SHP77 treated with DMSO at 0.1 percent for 48 hours (cell line): ENCODE data around the gene BHLHE23.

Experiments
- DNase-seq: peaks from one replicate; lab custom pipeline; 2025; lab: John Stamatoyannopoulos, UW

Gene BHLHE23

GRCh38 chr20:63025534-63026331 is 19.0 kb upstream of the BHLHE23 start:
- DNase-seq: peak; percentile 58

DNA sequence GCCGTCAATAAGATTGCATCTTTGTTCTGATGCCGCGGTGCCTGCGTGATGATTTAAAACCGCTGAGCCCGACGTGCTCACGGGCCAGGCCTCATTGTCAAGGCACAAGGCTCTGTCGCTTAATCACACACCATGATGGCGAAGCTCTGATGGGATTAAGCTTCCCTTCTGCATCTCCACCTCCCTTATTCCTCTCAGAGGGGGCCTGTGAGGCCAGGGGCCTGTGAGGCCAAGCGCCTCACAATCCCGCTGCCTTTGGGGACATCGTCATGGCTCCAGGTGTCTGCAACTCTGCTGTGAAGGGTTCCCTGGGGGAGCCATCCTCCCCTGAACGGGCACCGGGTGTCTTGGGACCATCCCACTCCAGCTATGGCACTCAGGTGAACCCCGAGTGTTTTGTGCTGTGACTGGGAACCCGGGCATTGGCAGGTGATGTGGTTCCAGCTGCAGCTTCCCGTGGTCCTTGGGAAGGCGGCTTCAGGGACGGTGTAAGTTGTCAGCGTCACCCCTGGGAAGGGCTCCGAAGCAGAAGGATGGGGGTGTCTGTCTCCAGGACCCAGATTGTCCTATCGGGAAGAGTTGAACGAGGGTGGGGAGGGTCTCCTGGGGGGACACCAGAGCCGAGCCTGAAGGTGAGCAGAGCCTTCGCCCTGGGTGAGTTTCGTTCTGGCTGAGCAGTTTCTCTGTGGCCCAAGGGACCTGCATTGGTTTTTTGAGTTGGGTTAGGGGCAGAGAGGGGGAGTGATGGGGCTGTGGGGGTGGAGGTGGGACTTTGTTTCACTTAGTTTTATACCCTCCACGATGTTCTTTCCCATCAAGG is 18.0 kb upstream of the BHLHE23 start:
- no peak for DNase-seq

DNA sequence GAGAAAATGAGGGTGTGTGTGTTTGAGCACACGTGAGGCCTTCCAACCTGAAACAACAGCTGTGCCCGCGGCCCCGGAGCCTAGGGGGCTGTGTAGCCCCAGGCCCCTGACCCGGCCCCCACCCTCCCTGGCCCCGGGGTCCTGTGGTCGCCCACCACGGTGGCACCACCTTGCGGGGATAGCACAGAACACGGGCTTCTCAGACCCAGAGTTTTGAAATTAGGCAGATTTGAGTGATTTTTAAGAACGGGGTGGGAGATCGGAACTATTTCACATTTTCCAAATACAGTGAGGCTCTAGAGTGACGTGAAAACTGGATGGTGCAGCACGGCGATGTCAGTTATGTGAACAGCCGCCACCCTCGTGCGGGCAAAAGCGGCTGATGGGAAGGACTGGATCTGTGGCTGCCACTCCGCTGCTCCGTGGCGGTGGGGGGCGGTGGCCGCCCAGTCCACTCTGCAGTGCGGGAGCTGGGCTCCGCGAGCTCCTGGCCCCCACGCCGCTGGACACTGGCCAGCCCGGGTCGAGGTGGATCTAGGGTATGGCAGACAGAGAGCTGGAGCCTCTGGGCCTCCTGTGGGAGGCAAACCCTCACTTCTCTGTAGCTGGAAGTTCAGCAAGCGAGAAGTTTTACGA is 17.3 kb upstream of the BHLHE23 start:
- DNase-seq: no peak

GRCh38 chr20:63023071-63023935 is 16.5 kb upstream of the BHLHE23 start:
- DNase-seq: no peak

DNA sequence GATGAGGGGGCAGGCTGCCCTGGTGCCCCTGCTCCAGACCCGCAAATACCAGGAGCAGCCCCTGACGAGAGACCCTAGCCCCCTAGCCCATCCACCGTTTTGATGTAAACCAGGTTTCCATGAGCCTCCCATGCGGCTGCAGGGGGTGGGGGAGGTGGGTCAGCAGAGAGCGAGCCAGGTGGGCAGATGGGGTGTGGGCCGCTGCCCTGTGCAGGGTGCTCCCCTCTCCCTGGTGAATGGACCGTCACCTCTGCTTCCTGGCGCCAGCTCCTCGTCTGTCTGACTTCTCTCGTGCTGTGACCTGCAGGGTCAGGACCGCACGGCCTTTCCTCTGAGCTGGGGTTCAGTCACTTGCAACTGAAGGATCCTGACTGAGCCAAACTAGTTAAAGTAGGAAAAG is 15.7 kb upstream of the BHLHE23 start:
- no peak for DNase-seq

DNA sequence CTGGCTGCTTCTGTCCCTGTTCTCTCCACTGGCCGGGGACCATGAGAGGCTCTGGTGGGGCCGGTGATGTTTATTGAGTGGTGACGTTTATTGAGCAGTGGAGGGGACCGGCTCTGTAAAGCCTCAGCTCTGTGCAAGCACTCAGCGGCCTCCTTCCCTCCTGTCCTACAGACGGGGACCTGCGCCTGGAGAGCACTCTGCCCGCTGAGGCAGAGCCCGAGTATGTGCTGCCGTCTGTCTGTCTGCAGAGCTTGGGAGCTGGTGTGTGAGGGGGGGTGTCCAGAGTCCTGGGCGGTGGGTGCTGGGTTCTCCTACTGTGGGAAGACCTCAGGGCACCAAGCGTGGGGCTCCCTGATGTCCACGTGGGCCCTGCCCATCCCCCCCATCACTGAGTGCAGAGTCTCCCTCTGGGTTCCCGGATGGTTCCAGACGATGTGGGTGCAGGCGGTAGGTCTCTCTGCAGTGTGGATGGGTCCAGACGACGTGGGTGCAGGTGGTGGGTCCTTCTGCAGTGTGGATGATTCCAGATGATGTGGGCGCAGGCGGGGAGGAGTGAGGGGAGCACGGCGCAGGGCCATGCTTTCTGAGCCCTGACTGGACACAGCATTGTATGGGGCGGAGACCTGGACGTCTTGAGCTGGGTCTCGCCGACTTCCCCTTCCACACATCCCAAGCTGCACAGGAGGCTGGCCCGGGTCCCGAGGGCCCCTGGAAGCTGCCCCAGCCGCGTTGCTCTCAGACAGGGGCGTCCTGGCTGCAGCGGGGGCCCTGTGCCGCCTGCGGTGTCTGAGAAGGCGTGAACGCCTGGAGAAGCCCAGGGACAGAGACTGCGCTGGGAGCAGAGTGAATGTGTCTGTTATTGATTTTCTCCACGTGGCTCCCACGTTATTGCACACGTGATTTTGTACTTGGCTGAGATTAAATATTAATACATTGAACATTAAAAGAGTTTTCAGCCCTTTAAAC is 14.9 kb upstream of the BHLHE23 start:
- no peak for DNase-seq

DNA sequence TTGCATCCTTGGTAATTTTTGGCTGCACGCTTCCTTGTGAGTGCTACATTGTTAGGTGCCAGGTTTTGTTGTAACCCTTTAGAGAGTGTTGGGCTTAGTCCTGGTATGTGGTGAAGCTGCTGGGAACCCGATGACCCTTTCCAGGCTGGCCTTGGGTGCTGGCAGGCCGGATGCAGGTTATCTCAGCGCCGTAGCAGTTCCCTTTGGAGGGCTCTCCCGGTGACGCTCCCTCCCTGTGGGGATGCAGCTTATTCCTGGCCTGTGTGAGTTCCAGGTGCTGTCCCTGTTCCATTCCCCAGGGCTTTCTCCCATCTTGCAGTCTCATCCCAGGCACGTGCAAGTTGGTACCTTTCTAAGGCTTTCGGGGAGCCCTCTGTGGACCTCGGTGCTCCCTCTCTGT is 13.9 kb upstream of the BHLHE23 start:
- DNase-seq: no peak

GRCh38 chr20:63017826-63018411 is 11.2 kb upstream of the BHLHE23 start:
- DNase-seq: no peak

- no peak for DNase-seq
Measured at GRCh38 chr20:63017076-63017825, 10.5 kb upstream of the BHLHE23 start.

DNA sequence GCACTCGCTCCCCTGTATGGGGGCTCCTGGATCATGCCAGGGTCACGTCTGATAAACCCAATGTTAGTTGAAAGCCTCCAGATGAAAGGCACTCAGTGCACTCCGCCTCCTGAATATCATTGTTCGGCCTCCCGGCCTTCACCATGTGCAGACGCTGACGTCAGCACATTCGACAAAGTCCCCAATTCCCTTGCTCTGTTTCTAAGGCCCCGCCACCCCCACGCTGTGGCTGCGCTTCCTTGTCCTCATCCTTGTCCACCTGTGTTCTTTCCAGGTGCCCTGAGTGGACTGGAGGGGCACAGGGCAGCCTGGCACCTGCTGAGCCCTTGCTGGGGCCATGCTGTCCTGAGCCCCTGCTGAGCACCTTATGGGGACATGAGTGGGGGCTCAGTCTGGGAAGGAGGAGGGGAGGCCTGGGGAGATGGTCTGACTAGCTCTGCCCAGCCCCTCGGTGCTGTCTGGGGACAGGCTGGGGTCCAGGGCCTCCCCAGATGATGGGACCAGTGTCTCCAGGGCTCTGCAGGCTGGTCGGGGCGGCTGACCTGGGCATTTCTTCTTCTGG is 9.8 kb upstream of the BHLHE23 start:
- DNase-seq: no peak

DNA sequence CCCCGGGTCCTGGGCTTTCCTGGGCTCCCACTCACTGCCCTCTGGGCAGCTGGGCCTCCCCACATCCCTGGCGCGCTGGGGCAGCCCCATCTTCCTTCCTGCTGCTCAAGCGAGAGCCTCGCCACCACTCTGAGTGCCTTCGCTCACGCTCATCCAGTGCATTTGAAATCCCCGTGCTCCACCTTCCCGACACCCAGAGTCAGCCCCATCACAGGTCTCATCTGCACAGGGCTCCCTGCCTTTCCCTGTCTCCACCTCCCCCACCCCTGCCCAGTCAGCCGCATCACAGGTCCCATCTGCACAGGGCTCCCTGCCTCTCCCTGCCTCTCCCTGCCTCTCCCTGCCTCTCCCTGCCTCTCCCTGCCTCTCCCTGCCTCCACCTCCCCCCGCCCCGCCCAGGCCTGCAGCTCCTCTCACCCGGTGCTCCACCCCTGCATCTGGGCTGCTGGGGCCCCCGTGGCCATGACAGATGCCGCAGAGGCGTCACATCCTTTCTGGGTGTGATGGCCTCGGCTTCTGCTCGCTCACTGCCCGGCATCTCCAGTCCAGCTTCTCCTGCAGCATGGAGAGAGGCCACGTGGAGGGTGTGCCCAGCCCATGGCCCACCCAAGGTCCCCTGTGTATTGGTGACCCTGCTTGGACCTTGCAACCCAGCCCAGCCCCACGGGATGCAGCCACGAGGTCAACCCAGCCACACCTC is 9.0 kb upstream of the BHLHE23 start:
- DNase-seq: no peak

DNA sequence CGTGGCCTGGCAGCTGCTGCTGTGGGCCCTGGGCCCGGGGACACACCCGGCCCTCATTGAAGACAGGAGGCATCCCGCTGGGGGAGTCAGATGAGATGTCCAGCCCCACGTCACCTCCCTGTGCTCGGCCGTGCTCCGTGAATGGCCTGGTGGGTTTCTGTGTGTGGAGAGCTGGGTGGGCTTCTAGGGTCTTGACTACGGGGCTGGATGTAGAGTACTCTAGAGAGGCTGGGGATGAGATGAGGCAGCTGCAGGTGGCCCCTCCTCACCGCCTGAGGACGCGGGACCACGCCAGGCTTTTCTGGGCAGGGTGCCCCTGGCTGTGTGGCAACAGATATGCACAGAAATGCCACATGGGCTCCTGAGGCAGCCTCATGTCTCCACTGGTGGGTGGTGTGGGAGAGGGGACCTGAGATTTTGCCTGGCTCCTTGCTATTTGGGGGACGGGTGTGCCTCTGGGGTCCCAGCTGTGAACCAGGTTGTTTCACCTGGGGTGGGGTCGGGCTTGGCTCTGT is 8.4 kb upstream of the BHLHE23 start:
- DNase-seq: no peak

GRCh38 chr20:63014710-63015109 is 7.9 kb upstream of the BHLHE23 start:
- no peak for DNase-seq

DNA sequence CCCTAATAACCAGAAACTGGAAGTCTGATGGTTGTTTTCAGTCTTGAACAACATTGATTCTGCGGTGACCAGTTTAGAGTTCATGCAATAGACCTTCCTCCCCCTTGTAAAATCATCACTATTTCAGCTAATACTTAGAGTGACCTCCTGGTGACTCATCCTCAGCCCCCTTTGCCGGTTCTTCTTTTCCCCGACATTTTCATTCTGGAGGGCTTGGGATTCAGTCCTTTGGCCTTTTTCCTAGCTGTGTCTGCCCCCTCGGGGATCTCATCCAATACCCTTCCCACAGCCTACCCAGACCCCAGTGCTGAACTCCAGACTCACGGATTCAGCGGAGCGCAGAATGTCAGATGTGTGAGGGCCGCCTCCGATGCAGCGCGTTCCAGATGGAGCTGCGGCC is 7.5 kb upstream of the BHLHE23 start:
- DNase-seq: no peak

DNA sequence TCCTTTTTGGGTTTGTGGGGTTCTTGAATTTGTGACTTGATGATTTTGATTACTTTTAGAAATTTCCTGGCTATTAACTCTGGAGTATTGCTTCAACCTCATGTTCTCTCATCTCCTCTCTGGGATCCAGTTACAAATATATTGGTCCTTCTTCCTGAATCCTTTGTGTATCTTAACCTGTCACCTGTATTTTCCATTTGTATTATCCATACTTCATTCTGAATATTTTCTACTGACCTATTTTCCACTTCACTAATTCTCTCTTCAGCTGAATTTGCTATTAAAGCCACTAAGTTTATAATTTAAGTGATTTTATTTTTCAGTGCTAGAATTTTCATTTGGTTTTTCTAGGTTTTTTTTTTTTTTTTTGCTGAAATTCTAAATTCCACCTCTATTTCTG is 6.4 kb upstream of the BHLHE23 start:
- no peak for DNase-seq

GRCh38 chr20:63011798-63012197 is 5.0 kb upstream of the BHLHE23 start:
- DNase-seq: peak; percentile 36

GRCh38 chr20:63009988-63010769 is 3.4 kb upstream of the BHLHE23 start:
- peak; percentile 54 for DNase-seq
